Measurements from ENCODE around the gene LINGO4.
A peak's percentile ranks its signal among the peaks of the same experiment; 100 is the strongest.

The LINGO4 gene

GRCh38 chr1:151814971-151815545, 9.8 kb upstream of the LINGO4 start:
- FAIRE-seq (no peak), DNase-seq (ENCODE audit: insufficient read length, low spot score) (no peak)

- FAIRE-seq (no peak), DNase-seq (ENCODE audit: insufficient read length, low spot score) (no peak)
These were observed 9.2 kb upstream of the LINGO4 start for GRCh38 chr1:151814426-151814825.

- FAIRE-seq (no peak), DNase-seq (ENCODE audit: insufficient read length, low spot score) (no peak)
These were observed 8.2 kb upstream of the LINGO4 start for GRCh38 chr1:151813271-151813977.

- no peak for DNase-seq (ENCODE audit: insufficient read length, low spot score)
- FAIRE-seq = no peak
These were observed 6.0 kb upstream of the LINGO4 start for GRCh38 chr1:151811181-151811580.

- no peak for DNase-seq (ENCODE audit: insufficient read length, low spot score)
- FAIRE-seq = no peak
These were observed 4.9 kb upstream of the LINGO4 start for GRCh38 chr1:151809985-151810556.

- no peak for DNase-seq (ENCODE audit: insufficient read length, low spot score)
- FAIRE-seq = no peak
These were observed 4.2 kb upstream of the LINGO4 start for GRCh38 chr1:151809290-151809984.

GRCh38 chr1:151807766-151808165, 2.5 kb upstream of the LINGO4 start:
- DNase-seq (ENCODE audit: insufficient read length, low spot score) (no peak), FAIRE-seq (no peak)

GRCh38 chr1:151807131-151807530, 1.9 kb upstream of the LINGO4 start:
- no peak for DNase-seq (ENCODE audit: insufficient read length, low spot score)
- FAIRE-seq = no peak

GRCh38 chr1:151806170-151806569, 951 bp upstream of the LINGO4 start:
- FAIRE-seq = no peak
- no peak for DNase-seq (ENCODE audit: insufficient read length, low spot score)

- no peak for FAIRE-seq
These were observed 1.3 kb downstream of the LINGO4 start for GRCh38 chr1:151803915-151804314.

GRCh38 chr1:151803164-151803563, 2.1 kb downstream of the LINGO4 start:
- FAIRE-seq (no peak), DNase-seq (ENCODE audit: insufficient read length, low spot score) (no peak)

More at GRCh38 chr1:151803915-151804314, 1.3 kb downstream of the LINGO4 start:
- no peak for DNase-seq (ENCODE audit: insufficient read length, low spot score)

- DNase-seq (ENCODE audit: insufficient read length, low spot score) (no peak), FAIRE-seq (no peak)
These were observed 2.8 kb downstream of the LINGO4 start for GRCh38 chr1:151802372-151802771.

- FAIRE-seq = no peak
- no peak for DNase-seq (ENCODE audit: insufficient read length, low spot score)
These were observed 3.4 kb downstream of the LINGO4 start for GRCh38 chr1:151801846-151802245.

- FAIRE-seq (no peak), DNase-seq (ENCODE audit: insufficient read length, low spot score) (no peak)
These were observed 3.9 kb downstream of the LINGO4 start for GRCh38 chr1:151801310-151801820.

- no peak for FAIRE-seq
- DNase-seq (ENCODE audit: insufficient read length, low spot score) = no peak
These were observed 4.4 kb downstream of the LINGO4 start for GRCh38 chr1:151800830-151801229.

GRCh38 chr1:151799179-151800022, 5.8 kb downstream of the LINGO4 start:
- DNase-seq (ENCODE audit: insufficient read length, low spot score) (no peak), FAIRE-seq (no peak)

- FAIRE-seq = no peak
- DNase-seq (ENCODE audit: insufficient read length, low spot score) = no peak
These were observed 6.6 kb downstream of the LINGO4 start for GRCh38 chr1:151798571-151798970.

GRCh38 chr1:151790940-151791651, 14.1 kb downstream of the LINGO4 start:
- no peak for FAIRE-seq
- no peak for DNase-seq (ENCODE audit: insufficient read length, low spot score)

- FAIRE-seq = peak; percentile 99
- DNase-seq (ENCODE audit: insufficient read length, low spot score) = peak; percentile 96
These were observed 14.9 kb downstream of the LINGO4 start, which contains the start of gene TDRKH for GRCh38 chr1:151790071-151790939. Gene TDRKH, minus strand, starts transcription at chr1:151790500. Its CDS starts 7,478 bp downstream, at chr1:151783022.
